GM21529 (cell line): ENCODE data around the gene MORF4L1.
"Not testable (repeated sequence)": the region's sequence is repeated elsewhere in the genome, so short reads cannot be mapped to it uniquely, and the experiment has no call there.

Experiments
- ATAC-seq: cut with Tn5 transposase; IDR thresholded peaks from one replicate; pipeline ENCODE4 v1.9.1; 2021; ENCODE audit not compliant: unreplicated experiment

MORF4L1 gene, protein sequence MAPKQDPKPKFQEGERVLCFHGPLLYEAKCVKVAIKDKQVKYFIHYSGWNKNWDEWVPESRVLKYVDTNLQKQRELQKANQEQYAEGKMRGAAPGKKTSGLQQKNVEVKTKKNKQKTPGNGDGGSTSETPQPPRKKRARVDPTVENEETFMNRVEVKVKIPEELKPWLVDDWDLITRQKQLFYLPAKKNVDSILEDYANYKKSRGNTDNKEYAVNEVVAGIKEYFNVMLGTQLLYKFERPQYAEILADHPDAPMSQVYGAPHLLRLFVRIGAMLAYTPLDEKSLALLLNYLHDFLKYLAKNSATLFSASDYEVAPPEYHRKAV

DNA sequence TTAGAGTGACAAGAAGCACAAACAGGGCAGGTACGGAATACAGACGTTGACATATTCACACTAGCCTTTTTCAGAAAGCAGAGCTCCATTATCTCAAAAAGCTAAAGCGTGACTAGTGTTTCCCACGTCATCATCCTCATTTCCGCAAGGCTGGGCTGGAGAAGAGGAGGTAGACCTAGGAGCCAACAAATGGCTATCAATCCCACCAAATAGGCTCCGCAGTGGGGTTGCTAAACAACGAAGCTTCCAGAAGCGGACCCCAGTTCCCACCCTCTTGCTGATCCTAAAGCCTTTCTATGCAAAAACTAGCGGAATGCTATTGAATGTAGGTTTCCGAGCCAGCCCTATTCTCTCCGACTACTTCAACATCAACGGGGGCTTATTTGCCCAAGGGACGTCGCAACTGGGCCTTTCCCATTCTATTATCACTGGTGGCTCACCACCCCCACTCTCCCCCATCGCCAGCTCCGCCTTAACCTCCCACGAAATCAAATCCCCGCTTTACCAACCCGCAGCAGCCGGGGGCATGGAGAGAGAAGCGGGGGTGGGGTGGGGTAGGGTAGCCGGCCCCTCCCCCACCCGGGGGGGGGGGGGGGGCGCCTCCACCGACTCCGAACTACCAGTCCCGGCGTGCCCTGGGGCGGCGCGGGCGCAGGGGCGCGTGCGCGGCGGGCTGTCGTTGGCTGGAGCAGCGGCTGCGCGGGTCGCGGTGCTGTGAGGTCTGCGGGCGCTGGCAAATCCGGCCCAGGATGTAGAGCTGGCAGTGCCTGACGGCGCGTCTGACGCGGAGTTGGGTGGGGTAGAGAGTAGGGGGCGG lies at the start of gene MORF4L1:
Gene MORF4L1, plus strand, starts transcription at position 736 of the 817 bp plus-strand sequence. CDS start 128 bp downstream, outside the sequence.
- peak; percentile 81 for ATAC-seq

DNA sequence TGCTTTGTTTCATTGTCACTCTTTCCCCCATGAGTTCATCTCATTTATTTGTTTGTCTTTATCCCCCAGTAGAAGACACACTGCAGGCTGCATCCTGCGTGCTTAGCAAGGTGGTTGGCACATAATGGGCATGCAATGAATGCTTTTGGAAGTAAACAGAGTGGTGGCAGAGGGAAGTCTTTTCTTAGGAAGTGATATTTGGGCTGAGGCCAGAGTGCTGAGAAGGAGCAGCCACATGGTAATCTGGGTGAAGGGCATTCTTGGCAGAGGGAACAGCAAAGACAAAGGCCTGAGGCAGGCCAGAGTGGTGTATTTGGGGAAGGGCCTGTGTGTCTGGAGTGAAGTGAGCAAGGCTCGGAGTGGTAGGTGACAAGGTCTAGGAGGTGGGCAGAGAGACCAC lies 43.8 kb upstream of the MORF4L1 start:
- ATAC-seq: no peak

DNA sequence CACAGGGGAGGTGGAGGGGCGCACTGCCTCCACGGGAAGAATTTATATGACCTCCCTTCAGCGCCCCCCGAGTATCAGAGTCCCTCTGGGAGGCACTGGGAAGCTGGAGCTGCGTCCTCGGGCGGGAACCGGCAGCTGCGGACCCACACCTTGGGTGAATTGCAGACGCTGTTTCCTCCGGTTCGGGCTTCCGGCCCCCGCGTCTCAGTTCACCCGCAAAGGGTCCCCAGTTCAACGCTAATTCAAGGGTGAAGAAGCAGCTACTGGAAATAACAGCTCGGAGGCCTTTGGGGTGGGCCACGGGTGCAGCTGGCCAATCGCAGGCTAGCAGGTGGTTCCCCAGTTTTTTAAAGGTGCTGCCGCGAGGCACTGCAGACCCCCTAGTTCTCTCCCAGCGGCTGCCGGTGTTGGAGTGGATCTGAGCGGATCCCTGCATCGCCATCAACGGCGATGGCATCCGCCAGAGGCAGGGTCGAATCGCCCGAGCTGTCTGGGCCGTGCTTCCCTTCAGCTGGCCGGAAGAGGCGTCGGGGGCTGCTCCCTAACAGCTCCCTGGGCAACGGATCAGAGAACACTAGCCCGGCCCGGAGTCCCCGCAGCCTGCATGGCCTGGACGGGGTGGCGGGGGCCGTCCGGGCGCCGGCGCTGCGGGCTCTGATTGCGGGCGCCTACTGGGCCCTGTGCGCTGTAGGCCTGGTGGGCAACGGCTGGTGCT lies 42.0 kb upstream of the MORF4L1 start:
- ATAC-seq: no peak

DNA sequence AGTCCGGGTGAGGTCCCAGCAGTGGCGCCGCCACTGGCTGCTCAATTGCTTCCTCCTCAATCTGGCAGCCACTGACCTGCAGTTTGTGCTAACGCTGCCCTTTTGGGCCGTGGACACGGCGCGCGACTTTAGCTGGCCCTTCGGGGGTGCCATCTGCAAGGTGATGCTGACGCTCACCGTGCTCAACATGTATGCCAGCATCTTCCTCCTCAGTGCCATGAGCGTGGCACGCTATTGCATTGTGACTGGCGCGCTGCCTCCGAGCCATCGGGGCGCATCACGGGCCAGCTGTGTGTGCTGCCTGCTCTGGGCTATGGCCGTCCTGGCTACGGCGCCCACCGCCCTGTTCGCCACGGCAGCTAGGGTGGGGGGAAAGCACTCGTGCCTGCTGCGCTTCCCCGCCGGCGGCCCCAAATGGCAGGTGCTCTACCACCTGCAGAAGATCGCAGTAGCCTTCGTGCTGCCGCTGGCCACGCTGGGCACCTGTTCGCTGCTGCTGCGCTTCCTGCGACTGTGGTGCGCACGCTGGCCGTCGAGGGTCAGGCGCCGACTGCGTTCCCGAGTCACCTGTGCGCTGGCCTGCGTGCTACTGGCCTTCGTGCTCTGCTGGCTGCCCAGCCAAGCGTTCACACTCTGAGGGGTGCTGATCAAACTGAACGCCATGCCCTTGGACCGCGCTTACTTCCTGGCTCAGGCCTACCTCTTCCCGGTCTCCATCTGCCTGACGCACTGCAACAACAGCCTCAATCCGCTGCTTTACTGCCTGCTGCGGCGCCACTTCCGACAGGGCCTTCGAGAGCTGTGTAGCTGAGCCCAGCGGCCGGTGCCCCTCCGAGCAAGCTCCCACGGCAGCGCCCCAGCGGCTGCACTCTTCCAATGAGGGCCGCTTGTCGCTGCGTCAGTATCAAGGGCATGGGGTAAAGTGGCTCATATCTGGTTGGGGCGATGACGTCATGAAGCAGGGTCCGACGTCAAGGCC lies 41.2 kb upstream of the MORF4L1 start:
- no peak for ATAC-seq

DNA sequence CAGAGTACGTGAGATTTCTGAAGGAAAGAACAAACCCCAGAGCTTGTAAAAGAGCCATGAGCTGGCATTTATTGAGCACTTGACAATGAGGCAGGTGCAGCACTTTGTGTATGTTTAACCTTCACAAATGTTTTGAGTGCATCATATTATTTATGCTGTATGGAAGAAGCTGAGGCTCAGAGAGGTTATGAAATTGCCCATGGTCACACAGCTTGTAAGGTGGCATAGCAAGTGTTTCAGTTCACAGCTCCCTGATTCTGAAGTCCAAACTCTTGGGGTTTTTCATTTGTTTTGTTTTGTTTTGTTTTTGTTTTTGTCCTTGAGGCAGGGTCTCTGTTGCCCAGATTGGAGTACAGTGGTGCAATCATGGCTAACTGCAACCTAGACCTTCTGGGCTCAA lies 36.4 kb upstream of the MORF4L1 start:
- no peak for ATAC-seq

DNA sequence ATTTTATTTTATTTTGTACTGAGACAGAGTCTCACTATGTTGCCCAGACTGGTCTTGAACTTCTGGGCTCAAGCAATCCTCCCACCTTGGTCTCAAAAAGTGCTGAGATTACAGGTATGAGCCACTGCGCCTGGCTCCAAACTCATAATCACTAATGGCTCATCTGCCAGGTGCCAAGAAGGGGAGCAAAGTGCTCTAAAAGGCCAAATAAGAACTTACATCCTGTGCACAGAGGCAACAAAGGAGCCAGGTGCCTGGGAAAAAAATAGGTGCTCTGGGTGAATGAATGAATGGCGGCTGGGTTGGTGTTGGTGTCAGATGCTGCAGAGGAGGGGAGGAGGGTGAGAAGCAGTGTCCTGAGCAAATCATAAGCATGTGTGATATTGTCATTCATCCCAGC lies 35.6 kb upstream of the MORF4L1 start:
- no peak for ATAC-seq

DNA sequence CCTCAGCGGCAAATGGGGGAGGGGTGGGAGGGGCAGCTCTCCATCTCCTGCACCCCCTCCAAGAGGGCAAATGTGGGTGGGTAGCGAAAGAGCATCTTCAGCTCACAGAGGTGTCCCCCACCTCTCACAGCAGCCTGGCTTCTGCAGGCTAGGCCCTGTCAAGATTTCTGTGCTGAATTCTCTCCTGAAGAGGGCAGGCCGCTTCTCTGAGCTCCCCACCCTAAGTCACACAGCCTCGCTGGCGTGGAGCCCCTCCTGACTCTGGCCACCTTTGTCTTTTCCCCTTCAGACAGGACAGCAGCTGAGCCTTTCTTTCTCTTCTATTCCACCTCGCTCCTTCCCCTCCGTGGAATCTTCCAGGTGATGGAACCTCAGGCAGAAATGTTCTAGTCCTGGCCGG lies 35.1 kb upstream of the MORF4L1 start:
- ATAC-seq: no peak

DNA sequence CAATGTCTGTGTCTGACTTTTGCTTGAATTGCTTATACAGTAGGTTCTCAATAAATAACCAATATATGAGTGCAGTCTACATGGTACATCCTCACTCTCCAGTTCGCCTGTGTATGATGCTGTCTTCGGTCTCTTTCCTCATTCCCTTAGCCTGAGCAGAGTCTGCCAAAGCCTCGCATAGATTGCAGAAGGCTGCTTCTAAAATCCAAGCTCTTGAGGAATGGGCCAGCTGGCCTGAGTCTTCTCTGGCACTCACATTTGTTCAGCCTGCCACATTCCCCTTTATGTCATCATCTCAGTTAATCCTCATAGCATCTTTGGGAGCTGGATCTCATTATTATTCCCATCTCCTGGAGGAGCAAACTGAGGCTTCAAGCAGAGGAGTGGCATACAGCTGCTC lies 34.2 kb upstream of the MORF4L1 start:
- no peak for ATAC-seq

DNA sequence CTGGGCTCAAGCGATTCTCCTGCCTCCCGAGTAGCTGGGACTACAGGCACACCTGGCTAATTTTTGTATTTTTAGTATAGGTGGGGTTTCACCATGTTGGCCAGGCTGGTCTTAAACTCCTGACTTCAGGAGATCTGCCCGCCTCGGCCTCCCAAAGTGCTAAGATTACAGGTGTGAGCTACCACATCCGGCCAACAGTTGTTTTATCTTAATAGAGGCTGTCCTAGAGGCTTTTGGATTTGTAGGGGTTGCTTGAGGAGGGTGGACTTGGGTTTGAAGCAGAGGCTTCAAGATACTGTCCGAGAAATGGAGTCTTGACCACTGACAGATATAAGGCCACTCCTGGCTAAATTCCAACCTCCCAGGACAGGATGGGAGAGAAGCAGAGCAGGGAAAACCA lies 33.5 kb upstream of the MORF4L1 start:
- not testable (repeated sequence) for ATAC-seq

DNA sequence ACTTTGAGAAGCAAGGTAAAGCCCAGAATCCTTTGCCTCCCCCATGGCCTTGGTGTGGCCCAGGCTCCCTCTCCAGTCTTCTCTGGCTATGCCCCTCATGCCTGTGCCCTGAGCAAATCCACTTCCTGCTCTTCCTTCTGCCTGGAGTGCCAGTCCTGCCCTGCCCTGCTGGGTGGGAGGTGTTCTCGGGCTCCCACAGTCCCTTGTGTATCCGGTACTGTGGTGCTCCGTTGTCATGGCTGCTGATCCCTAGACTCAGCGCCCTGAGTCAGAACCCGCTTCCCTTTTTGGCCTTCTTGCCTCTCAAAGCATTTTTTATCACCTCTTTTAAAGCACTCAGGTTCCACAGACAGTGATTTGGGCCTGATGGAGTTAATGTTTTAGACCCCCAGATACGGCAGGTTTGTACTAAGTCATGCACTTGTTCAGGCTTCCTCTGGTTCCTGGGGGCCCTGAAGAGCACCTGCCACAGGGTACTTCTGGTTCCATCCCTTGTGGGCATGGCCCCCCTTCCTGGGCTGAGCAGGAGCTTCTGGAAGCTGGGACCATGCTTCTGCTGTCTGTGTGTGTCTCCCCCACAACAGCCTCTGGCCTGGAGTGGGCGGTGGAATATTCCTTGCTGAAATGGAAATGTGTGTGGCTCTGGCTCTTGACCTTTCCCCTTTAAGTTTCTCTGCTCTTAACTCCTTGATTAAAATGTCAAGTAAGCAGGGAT lies 31.9 kb upstream of the MORF4L1 start:
- ATAC-seq: peak; percentile 39

DNA sequence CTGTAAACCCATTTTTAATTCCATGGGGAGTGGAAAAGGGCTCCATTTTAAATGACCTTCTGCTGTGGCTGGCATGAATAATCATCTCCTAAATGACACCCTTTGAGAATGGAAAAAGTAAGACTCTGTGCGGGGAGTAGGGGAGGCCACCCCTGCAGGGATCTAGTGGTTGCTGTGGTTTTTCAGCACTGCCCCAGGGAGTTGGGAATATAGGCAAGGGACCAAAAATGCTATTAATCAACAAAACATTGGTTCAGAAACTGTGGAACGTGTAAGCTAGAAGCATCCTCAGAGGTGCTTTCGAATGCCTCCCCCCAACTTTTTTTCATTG lies 31.3 kb upstream of the MORF4L1 start:
- no peak for ATAC-seq

DNA sequence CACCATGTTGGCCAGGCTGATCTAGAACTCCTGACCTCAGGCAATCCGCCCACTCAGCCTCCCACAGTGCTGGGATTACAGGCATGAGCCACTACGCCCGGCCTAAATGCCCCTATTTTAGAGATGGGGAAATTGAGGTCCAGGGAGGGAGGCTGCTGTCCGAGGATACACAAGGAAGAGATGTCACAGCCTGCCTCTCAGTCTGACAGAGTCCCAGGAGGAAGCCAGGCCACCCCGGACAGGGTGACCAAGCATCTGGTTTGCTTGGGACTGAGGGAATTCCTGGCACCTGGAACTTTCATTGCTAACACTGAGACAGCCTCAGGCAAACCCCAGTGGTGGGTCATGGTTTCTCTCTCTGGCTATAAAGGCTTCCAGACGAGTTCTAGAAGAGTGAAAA lies 30.8 kb upstream of the MORF4L1 start:
- ATAC-seq: peak; percentile 17

DNA sequence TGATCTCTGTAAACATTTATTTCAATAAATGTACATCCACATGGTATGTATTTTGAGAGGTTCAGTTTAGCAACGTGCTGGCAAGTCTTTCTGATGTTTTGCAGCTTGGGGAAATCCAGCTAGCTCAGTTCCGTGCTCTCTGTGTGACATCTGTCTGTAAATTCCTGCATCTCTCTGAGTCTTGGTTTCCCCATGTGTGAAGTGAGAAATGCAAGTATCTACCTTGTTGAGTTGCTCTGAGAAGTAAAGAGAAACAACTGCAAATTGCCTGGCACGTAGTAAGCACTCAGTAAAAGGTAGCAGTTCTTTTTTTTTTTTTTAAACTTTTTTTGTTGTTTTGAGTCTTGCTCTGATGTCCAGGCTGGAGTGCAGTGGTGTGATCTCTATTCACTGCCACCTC lies 30.2 kb upstream of the MORF4L1 start:
- ATAC-seq: peak; percentile 61

DNA sequence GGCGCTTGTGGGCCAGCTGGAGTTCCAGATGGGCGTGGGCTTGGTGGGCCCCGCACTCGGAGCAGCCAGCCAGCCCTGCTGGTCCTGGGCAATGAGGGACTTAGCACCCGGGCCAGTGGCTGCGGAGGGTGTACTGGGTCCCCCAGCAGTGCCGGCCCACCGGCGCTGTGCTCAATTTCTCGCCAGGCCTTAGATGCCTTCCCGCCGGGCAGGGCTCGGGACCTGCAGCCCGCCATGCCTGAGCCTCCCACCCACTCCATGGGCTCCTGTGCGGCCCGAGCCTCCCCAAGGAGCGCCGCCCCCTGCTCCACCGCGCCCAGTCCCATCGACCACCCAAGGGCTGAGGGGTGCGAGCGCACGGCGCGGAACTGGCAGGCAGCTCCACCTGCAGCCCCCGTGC lies 25.8 kb upstream of the MORF4L1 start:
- ATAC-seq: not testable (repeated sequence)

DNA sequence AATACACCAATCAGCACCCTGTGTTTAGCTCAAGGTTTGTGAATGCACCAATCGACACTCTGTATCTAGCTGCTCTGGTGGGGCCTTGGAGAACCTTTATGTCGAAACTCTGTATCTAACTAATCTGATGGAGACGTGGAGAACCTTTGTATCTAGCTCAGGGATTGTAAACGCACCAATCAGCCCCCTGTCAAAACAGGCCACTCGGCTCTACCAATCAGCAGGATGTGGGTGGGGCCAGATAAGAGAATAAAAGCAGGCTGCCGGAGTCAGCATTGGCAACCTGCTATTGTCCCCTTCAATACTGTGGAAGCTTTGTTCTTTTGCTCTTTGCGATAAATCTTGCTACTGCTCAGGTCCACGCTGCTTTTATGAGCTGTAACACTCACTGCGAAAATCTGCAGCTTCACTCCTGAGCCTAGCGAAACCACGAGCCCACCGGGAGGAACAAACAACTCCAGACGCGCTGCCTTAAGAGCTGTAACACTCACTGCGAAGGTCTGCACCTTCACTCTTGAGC lies 25.2 kb upstream of the MORF4L1 start:
- ATAC-seq: not testable (repeated sequence)

DNA sequence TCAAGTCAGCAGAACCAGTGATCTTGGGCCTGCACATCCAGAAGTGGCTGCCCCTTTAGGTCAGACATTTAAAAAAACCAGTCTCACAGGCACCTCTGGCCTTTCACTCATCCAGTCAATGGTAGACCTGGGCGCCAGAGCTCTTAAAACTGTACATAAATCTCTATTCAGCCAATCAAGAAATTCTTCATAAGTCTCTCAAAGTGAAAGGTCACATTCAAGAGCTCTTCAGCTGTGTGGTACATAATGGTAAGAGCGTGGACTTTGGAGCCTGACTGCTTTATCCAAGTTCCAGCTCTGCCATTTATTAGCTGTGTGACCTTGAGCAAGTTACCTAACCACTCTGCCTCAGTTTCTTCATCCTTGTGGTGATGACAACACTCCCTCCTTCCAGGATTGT lies 22.3 kb upstream of the MORF4L1 start:
- ATAC-seq: no peak

DNA sequence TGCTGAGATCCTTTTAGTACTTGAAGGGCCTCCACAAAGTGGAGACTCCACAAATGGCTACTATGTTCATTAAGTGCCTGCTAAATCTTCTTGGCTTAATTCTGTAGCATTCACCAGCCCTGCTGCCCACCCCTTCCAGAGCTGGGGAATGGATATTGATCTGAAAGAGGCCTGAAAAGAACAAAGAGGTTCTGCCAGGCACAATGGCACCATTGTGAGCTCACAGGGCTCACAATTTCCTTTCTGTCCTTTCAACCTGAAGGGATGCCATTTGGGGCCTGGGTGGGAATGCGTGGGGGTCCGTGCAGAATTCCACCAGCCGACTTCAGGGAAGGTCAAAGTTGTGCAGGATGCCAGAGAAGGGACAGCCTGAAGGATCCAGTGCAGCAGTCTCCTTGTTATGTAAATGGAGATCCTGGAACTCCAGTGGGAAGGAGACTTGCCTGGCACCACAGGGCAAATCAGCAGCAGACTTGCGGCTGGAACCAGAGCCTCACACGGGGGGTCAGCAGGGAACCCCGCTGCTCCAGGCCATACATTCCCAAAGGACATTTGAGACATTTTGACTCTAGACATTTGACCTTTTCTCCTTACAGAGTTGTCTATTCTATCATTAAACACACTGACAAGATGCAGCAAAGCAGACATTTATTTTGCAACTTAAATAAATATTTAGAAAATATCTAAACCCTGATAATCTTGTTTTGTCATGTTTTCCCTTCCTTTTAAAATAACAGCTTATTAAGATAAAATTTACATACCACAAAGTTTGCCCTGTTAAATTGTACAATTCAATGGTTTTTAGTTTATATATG lies 21.5 kb upstream of the MORF4L1 start:
- no peak for ATAC-seq

DNA sequence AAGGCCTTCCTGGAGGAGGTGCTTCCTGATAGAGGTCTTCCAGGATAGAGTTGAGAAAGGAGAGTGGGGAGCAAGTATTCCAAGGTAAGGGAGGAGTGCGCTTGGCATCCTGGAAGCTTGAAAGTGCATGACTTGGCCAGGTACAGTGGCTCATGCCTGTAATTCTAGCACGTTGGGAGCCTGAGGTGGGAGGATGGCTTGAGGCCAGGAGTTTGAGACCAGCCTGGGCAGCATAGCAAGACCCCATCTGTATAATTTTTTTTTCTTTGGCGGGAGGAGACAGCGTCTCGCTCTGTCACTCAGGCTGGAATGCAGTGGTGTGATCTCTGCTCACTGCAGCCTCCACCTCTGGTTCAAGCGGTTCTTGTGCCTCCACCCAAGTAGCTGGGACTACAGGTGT lies 19.2 kb upstream of the MORF4L1 start:
- ATAC-seq: no peak

DNA sequence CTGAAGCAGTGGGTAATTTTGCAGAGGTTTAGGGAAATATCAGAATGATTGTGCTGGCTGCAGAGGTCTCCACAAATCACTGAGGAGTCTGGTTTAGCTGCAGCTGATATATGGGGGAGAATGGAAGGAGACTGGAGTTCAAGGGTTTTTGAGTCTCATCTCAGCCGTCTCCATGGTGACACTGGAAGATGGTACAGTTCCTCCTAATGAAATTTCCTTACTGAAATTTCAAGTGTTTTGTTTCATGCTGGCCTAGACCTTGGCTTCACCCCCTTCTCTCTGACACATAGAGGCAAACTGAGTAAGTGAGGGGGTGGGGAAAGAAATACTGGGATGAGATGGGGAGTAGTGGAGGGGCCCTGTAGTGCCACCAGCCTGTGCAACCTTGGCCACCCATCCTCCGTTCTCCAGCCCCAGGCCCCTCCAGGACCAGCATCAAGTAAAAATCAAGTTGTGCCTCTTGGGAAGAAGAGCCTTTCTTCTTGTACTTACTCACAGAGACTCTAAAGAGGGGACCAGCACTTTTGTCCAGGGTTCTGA lies 17.8 kb upstream of the MORF4L1 start:
- no peak for ATAC-seq
